Neural progenitor cell (in vitro differentiated cells): Measurements from ENCODE around the gene MED27.

Source experiments
- CTCF ChIP-seq: fragments of 200-600 bp; sonication (generic); IDR thresholded peaks from 2 replicates; pipeline ENCODE4 v1.5.1; 2017; ENCODE audit warnings: antibody characterized with exemption, mild to moderate bottlenecking
- EZH2 ChIP-seq: fragments of 200-600 bp; sonication (generic); IDR thresholded peaks from 2 replicates; pipeline ENCODE4 v1.6.1; 2017; ENCODE audit warnings: antibody characterized with exemption, mild to moderate bottlenecking, moderate library complexity
- EZH2phosphoT487 ChIP-seq: fragments of 200-600 bp; sonication (generic); IDR thresholded peaks from 2 replicates; pipeline ENCODE4 v1.6.1; 2017; ENCODE audit warnings: antibody characterized with exemption

- TF ChIP-seq CTCF (no peak), EZH2phosphoT487 (no peak), EZH2 (no peak)
Observed at GRCh38 chr9:132078699-132079356, 839 bp downstream of the MED27 start.
